Keratinocyte (primary cell): ENCODE results near the gene PPP1R12A. TPM values are rescaled to one million over a fixed set of nuclear protein-coding genes. Genes with fewer than 3 reads are reported as not detected.

ENCODE experiments used
- DNase-seq: peaks from one replicate; pipeline ENCODE4 v3.0.0-alpha.2; 2011; ENCODE audit warnings: low read depth, missing footprints, low spot score
- FAIRE-seq: peaks from 2 replicates; lab custom pipeline; 2011; peaks lifted over from hg19 to GRCh38; lab: Jason Lieb, UNC
- H2AFZ ChIP-seq: 2 replicates; pipeline ENCODE4 v1.6.0; 2012; ENCODE audit warnings: low read length, control low read depth, inconsistent platforms; ENCODE audit not compliant: control insufficient read depth
- H3K27ac ChIP-seq: 2 replicates; pipeline ENCODE4 v1.5.1; 2011; ENCODE audit warnings: low read length; ENCODE audit not compliant: control insufficient read depth, insufficient read depth
- H3K27me3 ChIP-seq: 3 replicates; pipeline ENCODE4 v1.6.0; 2011; ENCODE audit warnings: low read length; ENCODE audit not compliant: control insufficient read depth, insufficient read depth; ENCODE audit errors: extremely low read depth
- H3K36me3 ChIP-seq, 2 experiments: 2 replicates in 1 of 2; 3 replicates in 1 of 2; pipeline ENCODE4 v1.5.1; 2011; ENCODE audit warnings: low read length in 2 of 2, mild to moderate bottlenecking in 1 of 2; ENCODE audit not compliant: control insufficient read depth in 2 of 2, insufficient read depth in 2 of 2; ENCODE audit errors: extremely low read depth in 1 of 2
- H3K4me1 ChIP-seq: 3 replicates; pipeline ENCODE4 v1.5.1; 2011; ENCODE audit warnings: low read length; ENCODE audit not compliant: control insufficient read depth, insufficient read depth; ENCODE audit errors: extremely low read depth
- H3K4me2 ChIP-seq: 3 replicates; pipeline ENCODE4 v1.6.0; 2011; ENCODE audit warnings: low read depth, low read length; ENCODE audit not compliant: control insufficient read depth, insufficient read depth; ENCODE audit errors: extremely low read depth
- H3K4me3 ChIP-seq, 3 experiments: fragments of 200-600 bp in 1 of 3; sonication (generic) in 1 of 3; 2 replicates in 2 of 3; 3 replicates in 1 of 3; pipeline ENCODE4 v1.5.1; 2011 to 2016; ENCODE audit warnings: low read length in 3 of 3, mild to moderate bottlenecking in 3 of 3, control low read depth in 2 of 3, inconsistent platforms in 1 of 3, low read depth in 1 of 3, mixed read lengths in 1 of 3, mixed run types in 1 of 3, moderate library complexity in 1 of 3; ENCODE audit not compliant: control insufficient read depth in 2 of 3, insufficient read depth in 2 of 3; ENCODE audit errors: extremely low read depth in 1 of 3
- H3K79me2 ChIP-seq: 2 replicates; pipeline ENCODE4 v1.6.0; 2012; ENCODE audit warnings: low read length; ENCODE audit not compliant: control insufficient read depth, insufficient read depth
- H3K9ac ChIP-seq: 3 replicates; pipeline ENCODE4 v1.6.0; 2011; ENCODE audit warnings: low read length; ENCODE audit not compliant: control insufficient read depth, insufficient read depth; ENCODE audit errors: extremely low read depth
- H3K9me1 ChIP-seq: 3 replicates; pipeline ENCODE4 v1.6.0; 2011; ENCODE audit warnings: low read length; ENCODE audit not compliant: control insufficient read depth, insufficient read depth; ENCODE audit errors: extremely low read depth
- H3K9me3 ChIP-seq: 2 replicates; pipeline ENCODE4 v1.5.1; 2012; ENCODE audit warnings: low read depth, low read length; ENCODE audit not compliant: control insufficient read depth
- H4K20me1 ChIP-seq: 3 replicates; pipeline ENCODE4 v1.6.0; 2011; ENCODE audit warnings: low read length; ENCODE audit not compliant: control insufficient read depth, insufficient read depth; ENCODE audit errors: extremely low read depth
- EZH2 ChIP-seq: IDR thresholded peaks from one replicate; pipeline ENCODE4 v1.6.1; 2012; ENCODE audit warnings: inconsistent platforms, mild to moderate bottlenecking, low read length, moderate library complexity
- dilution Hi-C: fragments of 300-500 bp; cut with MboI; formaldehyde crosslinking; loops from one replicate; pipeline ENCODE4 v1.7.0; 2020; ENCODE audit warnings: low sequenced_read_pairs; ENCODE audit not compliant: extremely low pct_ligation_motif_present
- polyA plus RNA-seq, 5 experiments: library from polyadenylated mRNA; depleted of rRNA in 3 of 5; stranded (reverse) in 3 of 5; stranded (forward) in 1 of 5; unstranded in 1 of 5; fragments of >200 nt; gene quantifications; 1 replicate in 1 of 5; 2 replicates in 3 of 5; 3 replicates in 1 of 5; pipeline versions ENCODE4 v1.2.1 to v1.2.3, GENCODE V29; 2011 to 2012; ENCODE audit warnings: missing spikeins in 2 of 5, low read depth in 1 of 5, low replicate concordance in 1 of 5
- TF ChIP-seq, protein P1 (sequence below), 3 experiments: IDR thresholded peaks in 1 of 3; conservative IDR thresholded peaks in 1 of 3; optimal IDR thresholded peaks in 1 of 3; 2 replicates in 2 of 3; 3 replicates in 1 of 3; pipeline versions ENCODE3 to v1.5.1; 2011; ENCODE audit warnings: low read length in 3 of 3, mild to moderate bottlenecking in 3 of 3, moderate library complexity in 2 of 3, control low read depth in 1 of 3, inconsistent platforms in 1 of 3; ENCODE audit not compliant: insufficient read depth in 2 of 3; ENCODE audit errors: extremely low read depth in 1 of 3

The PPP1R12A gene
- polyA plus RNA-seq, 1 donor (not counting 4 experiments of a cell fraction or from before 2014, with no cell fraction given), result 45.2 TPM

DNA sequence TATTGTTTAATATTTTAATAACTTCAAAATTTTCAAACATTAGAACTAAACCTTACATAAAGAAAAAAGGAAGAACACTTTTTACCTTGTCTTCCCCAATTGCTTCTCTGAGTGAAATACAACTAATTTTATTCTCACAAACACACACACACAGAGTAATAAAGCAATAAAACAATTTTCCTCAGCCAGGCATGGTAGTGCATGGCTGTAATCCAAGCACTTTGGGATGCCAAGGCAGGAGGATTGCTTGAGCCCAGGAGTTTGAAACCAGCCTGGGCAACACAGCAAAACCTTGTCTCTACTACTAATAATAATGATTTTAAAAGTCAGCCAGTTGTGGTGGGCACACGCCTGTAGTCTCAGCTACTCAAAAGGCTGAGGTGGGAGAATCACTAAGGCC is 13.1 kb downstream of the PPP1R12A start:
- dilution Hi-C loops, result no loop called here
- no peaks in the 10 kb centered on the region for H3K36me3 ChIP-seq
- H3K27me3 ChIP-seq, result no peaks in the 10 kb centered on the region
- no peak overlapping the region for H3K9ac ChIP-seq
- FAIRE-seq (no peak), DNase-seq (no peak)
- no peak overlapping the region for H3K4me2 ChIP-seq
- H3K79me2 ChIP-seq, result peaks cover 96% of the 10 kb centered on the region
- H3K4me1 ChIP-seq, result no peaks in the 10 kb centered on the region
- H3K4me3 ChIP-seq, result no peak overlapping the region
- H4K20me1 ChIP-seq, result peaks cover 10% of the 10 kb centered on the region
- no peak overlapping the region for H2AFZ ChIP-seq
- TF ChIP-seq, protein P1, sequence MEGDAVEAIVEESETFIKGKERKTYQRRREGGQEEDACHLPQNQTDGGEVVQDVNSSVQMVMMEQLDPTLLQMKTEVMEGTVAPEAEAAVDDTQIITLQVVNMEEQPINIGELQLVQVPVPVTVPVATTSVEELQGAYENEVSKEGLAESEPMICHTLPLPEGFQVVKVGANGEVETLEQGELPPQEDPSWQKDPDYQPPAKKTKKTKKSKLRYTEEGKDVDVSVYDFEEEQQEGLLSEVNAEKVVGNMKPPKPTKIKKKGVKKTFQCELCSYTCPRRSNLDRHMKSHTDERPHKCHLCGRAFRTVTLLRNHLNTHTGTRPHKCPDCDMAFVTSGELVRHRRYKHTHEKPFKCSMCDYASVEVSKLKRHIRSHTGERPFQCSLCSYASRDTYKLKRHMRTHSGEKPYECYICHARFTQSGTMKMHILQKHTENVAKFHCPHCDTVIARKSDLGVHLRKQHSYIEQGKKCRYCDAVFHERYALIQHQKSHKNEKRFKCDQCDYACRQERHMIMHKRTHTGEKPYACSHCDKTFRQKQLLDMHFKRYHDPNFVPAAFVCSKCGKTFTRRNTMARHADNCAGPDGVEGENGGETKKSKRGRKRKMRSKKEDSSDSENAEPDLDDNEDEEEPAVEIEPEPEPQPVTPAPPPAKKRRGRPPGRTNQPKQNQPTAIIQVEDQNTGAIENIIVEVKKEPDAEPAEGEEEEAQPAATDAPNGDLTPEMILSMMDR (optimal IDR thresholded peaks at IDR 0.05 in 1 of 3, IDR thresholded peaks at IDR 0.05 in 1 of 3, conservative IDR thresholded peaks at IDR 0.05 in 1 of 3; ENCODE audit: extremely low read depth in 1 of 3, insufficient read depth in 2 of 3, low read length in 3 of 3), result no peak
- TF ChIP-seq EZH2, result no peak
- H3K9me3 ChIP-seq, result no peaks in the 10 kb centered on the region
- H3K27ac ChIP-seq, result no peak overlapping the region
- H3K9me1 ChIP-seq, result peaks cover 3% of the 10 kb centered on the region

DNA sequence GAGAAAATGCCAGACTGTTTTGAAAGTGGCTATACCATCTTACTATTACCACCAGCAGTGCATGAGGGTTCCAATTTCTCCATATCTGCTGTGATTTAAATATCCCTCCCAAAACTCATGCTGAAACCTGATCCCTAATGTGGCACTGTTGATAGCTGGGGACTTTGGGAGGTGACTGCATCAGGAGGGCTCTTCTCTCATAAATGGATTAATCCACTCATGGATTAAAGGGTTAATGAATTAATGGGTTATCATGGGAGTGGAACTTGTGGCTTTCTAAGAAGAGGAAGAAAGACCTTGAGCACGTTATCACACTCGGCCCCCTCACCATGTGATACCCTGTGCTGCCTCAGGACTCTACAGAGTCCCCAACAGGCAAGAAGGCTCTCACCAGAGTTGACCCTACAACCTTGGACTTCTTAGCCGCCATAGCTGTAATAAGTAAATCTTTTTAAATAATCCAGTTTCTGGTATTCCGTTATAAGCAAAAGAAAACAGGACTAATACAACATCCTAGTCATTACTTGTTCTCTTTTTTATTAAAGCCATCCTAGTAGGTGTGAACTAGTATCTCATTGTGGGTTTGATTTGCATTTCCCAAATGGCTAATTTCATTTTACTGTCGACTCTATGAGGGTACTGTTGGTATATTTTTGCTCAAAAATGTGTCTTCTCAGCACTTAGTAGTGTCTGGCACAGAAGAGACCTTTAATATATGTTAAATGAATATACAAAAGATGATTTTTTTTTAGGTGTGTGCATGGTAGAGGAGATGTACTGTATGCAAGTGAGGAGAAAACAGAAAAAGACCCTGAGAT is 14.3 kb downstream of the PPP1R12A start:
- H3K79me2 ChIP-seq, result peaks cover 96% of the 10 kb centered on the region
- H3K9me3 ChIP-seq, result no peaks in the 10 kb centered on the region
- no peak overlapping the region for H3K4me2 ChIP-seq
- H2AFZ ChIP-seq, result no peak overlapping the region
- H4K20me1 ChIP-seq, result peaks cover 10% of the 10 kb centered on the region
- DNase-seq (no peak), FAIRE-seq (no peak)
- dilution Hi-C loops, result no loop called here
- H3K27me3 ChIP-seq, result no peaks in the 10 kb centered on the region
- H3K9ac ChIP-seq, result no peak overlapping the region
- H3K36me3 ChIP-seq, result no peaks in the 10 kb centered on the region
- no peaks in the 10 kb centered on the region for H3K4me1 ChIP-seq
- H3K4me3 ChIP-seq, result no peak overlapping the region
- H3K27ac ChIP-seq, result no peak overlapping the region
- H3K9me1 ChIP-seq, result peaks cover 3% of the 10 kb centered on the region
- TF ChIP-seq, protein P1 (optimal IDR thresholded peaks at IDR 0.05 in 1 of 3, IDR thresholded peaks at IDR 0.05 in 1 of 3, conservative IDR thresholded peaks at IDR 0.05 in 1 of 3; ENCODE audit: extremely low read depth in 1 of 3, insufficient read depth in 2 of 3, low read length in 3 of 3), result no peak
- TF ChIP-seq EZH2, result no peak
